Retina (tissue), 1 donor: ENCODE data around the gene MEOX1.
"Not testable (repeated sequence)": the region's sequence is repeated elsewhere in the genome, so short reads cannot be mapped to it uniquely, and the experiment has no call there.

Experiments
- DNase-seq: peaks from one replicate; pipeline ENCODE4 v3.0.0-alpha.2; 2016

MEOX1 gene

GRCh38 chr17:43661699-43662412 lies at the start of gene MEOX1:
MEOX1 (minus strand) TSS chr17:43661922; CDS start chr17:43661534, 388 bp downstream.
- DNase-seq: no peak

DNA sequence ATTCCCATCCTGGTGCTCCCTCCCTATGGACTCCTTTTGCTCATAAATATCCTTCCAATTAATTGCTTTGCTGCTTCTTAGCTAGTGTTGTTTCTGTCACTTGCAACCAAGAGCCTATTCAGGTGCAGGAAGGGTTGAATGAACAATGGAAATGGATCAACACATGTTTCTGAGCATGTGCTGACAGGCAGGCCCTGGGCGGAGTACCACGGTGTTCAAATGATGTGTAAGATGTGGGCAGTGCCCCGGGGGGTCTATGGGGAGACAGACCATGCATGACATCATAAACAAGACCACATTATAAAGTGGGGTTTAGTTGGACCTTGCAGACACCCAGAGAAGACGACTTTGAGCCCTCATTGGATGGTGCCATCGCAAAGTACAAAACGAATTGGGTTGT lies 48.4 kb upstream of the MEOX1 start:
- DNase-seq: no peak

DNA sequence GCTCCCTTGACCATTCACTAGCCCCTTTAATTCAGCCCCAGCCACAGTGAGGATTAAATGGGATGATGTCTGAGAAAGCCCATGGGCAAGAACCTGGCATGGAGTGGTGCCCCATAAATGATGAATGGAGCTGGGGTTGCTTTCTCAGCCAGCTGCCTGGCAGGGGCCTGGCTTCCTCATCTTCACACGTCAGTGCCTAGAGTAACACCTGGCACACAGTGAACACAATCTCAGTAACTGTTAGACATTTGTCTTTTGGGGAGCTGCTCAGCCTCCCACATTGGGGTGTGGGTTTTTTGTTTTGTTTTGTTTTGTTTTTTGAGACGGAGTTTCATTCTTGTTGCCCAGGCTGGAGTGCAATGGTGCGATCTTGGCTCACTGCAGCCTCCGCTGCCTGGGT lies 47.5 kb upstream of the MEOX1 start:
- DNase-seq: no peak

DNA sequence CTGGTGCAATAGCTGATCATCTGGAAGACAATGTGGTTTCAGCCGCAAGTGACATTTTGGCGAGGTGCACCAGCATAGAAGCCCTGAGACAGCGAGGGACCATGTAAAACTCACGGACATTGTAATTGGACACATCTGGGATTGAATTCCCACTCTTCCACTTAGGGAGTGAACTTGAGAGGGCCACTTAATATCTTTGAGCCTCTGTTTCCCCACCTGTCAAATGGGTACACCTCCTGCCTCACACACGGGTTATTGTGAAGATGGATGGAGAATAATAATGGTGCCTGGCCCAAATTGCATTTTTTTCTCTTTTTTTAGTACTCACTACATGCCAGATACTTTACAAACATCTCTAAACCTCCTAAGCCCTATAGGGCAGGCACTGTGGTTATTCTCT lies 45.5 kb upstream of the MEOX1 start:
- DNase-seq: no peak

DNA sequence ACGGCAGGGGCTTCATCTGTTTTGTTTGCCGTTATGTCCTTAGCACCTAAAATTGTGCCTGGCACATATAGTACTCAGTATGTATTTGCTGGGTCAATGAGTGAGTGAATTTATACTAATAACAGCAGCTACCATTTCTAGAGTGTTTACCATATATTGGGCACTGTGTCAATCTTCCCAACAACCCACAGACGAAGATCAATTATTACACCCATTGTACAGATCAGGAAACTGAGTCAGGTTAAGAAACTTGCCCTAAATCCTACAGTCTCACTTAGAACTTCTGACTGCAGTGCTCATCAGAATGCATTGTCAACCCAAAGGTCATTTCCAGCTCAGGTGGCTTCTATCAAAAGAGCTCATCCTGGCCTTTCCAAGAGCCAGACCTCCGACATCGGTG lies 44.5 kb upstream of the MEOX1 start:
- no peak for DNase-seq

- DNase-seq: no peak
Observed at GRCh38 chr17:43703630-43704029, 41.9 kb upstream of the MEOX1 start.

GRCh38 chr17:43702637-43703036 lies 40.9 kb upstream of the MEOX1 start:
- DNase-seq: no peak

- DNase-seq: peak; percentile 27
Observed at GRCh38 chr17:43701318-43701743, 39.6 kb upstream of the MEOX1 start.

DNA sequence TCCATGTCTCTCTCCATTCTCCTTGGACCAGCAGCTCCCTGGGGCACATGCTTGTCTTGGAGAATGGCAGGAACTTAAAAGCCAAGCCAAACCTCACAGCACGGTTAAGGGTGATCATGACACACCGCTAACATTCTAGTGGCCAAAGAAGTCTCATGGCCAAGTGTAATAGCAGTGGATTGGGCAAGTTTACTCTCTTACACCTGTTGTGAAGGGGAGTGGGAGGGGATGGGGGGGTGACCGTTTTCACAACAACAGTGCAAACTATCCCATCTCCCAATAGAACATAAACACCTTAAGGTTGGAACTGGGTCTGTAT lies 37.7 kb upstream of the MEOX1 start:
- no peak for DNase-seq

DNA sequence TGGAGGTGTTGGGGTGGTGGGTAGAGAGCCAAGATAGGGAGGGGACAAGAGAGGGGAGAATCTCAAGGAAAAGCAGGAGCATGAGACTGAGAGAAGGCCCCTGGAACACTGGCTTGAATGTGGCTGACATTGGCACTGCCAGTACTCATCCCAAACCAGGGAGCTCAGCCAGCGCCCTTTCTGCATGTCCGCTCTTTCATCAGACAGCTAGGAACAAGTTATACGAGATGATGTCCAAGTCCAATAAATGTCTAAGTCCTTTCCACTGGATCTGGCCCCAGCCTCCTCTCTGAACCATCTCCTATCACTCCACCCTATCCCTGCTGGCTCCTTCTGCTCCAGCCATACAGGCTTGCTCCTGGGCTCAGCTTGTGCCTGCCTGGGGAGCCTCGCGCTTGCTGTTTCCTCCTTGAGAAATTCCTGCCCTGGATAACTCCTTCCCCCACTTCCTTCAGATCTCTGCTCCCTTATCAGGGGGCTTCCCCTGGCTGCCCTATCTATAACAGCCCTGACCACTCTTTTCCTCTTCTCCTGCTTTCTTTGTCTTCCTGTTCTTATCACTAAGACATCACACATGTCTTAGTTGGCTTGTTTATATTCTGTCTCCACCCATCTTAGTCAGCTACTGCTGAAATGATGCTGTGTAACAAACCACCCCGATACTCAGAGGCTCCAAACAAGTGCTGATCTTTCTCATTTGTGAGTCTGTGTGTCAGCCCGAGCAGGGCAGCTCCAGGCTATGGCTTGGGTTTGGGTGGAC lies 37.1 kb upstream of the MEOX1 start:
- no peak for DNase-seq

DNA sequence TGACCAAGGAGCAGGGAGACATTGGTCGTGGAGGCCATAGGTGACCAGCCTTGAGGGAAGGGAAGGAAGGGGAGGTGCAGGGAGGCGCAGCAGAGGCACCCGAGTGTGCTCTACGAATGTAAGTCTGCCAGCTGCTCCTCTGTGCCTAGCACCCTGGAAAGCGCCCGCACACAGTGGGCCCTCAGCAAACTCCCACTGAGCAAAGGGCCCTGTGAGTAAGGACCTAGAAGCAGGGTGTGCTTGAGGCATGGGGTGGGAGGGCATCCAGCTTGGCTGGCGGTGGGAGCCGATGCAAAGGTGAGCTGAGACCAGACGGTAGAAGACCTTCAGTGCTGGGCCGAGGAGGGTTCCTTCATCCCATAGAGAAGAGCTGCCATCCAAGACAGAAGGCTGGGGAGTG lies 36.2 kb upstream of the MEOX1 start:
- no peak for DNase-seq

GRCh38 chr17:43696891-43697290 lies 35.2 kb upstream of the MEOX1 start:
- no peak for DNase-seq

DNA sequence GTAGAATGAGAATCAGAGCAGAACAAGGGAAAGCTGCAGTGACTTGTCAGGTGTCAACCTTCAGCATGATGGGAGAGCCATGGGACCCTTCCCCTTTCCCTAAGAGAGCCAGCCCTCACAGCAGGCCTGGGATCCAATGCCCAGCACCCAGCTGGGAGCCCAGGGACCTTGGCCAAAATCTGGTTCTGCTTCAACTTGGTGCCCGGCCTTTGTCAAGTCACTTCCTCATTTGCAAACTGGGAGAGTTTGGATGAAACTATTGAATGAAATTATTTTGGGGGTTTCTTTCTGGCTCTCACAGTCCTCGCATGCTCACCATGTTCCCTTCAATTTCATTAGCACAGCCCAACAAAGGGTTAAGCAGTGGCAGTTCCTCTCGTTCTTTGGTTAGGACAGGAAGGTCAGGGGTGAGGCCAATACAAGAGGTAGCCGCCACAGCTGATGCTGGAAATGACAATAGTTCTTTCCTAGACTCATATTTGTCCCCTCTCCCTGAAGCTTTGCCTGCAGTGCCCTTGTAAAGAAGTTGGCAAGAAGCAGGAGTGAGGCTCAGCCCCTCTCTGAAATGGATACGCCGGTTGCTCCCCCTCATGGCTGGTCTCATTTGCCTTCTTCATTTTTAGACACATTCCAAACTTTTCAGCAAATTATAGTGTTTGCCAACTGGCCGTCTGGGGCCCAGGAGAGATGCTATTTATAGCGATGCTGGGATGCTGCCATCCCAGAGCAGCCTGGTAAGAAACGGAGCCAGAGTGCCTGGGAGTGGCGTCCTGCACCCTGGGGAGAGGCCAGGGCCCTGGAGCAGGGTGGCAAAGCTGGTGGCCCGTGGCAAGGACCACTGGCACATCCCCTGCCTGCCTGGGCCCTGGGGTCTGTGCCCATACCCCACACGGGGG lies 34.5 kb upstream of the MEOX1 start:
- no peak for DNase-seq

- peak; percentile 87 for DNase-seq
Observed at GRCh38 chr17:43694081-43694870, 32.6 kb upstream of the MEOX1 start.

GRCh38 chr17:43691317-43691693 lies 29.6 kb upstream of the MEOX1 start:
- no peak for DNase-seq

- DNase-seq: no peak
Observed at GRCh38 chr17:43690624-43691316, 29.0 kb upstream of the MEOX1 start.

DNA sequence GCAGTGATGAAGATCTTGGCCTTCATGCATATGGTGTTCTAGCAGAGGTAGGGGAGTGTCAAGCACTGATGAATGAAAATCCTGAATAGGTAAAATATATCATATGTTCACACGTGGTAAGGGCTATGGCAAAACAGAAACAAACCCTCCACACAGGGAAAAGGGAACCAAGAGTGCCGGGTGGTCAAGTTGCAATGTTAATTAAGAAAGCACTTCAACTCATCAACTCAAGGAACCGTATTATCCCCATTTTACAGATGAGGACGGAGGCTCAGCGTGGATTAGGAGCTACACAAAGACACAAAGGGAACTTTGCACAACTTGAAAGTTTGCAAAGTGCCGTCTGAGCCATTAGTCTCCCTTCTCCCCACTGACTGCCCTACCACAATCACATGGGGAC lies 28.1 kb upstream of the MEOX1 start:
- DNase-seq: no peak

DNA sequence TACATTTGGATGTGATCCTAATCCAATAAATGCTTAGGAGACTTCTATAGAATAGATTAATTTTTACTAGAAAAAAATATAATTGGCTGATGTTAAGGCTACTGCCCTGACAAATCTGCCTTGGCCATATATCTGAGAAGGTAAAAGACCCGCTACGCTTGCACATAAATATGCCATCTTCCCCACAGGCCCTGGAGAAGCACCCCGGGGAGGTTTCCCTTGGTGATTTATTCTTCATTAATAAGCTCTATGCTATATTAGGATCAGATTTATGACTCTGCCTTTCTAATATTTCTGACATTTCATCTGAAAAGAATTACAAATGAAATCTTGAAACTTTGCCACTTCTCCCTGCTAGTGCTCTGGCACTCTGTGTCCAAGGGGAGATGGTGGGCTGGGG lies 27.4 kb upstream of the MEOX1 start:
- DNase-seq: no peak

GRCh38 chr17:43686957-43687356 lies 25.2 kb upstream of the MEOX1 start:
- DNase-seq: not testable (repeated sequence)

DNA sequence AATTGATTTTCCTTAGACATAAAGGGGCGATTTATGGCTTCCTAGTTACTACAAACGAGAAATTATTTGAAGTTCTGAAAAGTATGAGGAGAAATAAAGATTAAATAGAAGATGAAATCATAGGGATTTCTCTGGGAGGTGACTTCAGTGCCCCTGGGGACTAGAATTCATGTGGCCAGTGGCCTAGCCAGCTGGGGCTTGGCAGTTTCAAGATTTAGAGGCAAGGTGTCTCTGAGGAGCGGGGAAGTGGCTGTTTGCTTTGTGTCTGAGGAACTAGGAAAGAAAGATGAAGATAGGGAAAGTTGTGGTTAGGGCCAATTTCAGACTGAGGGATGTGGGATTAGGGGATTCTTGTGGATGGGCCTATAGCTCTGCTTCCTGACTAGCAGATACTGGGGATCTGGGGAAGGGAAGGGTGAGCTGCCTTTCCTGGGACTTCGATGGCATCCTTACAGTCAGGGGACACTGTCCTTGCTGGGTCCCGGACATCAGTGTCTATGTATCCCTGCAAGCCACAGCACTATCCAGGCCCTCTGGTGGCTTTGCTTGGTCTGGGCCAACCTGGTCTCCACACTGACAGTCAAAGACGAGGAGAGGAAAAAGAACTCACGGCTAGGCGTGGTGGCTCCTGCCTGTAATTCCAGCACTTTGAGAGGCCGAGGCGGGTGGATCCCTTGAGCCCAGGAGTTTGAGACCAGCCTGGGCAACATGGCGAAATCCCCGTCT lies 22.4 kb upstream of the MEOX1 start:
- DNase-seq: no peak

GRCh38 chr17:43680461-43680860 lies 18.7 kb upstream of the MEOX1 start:
- DNase-seq: no peak

- no peak for DNase-seq
Observed at GRCh38 chr17:43679911-43680310, 18.2 kb upstream of the MEOX1 start.
